Measurements from ENCODE around the gene PWWP2B.

Gene PWWP2B

GRCh38 chr10:132395704-132396493 lies 1.1 kb upstream of the PWWP2B start:
- no peak for DNase-seq

GRCh38 chr10:132396494-132397035 lies 435 bp upstream of the PWWP2B start:
- peak; percentile 24 for DNase-seq

GRCh38 chr10:132397671-132398565 lies 918 bp downstream of the PWWP2B start:
- DNase-seq = peak; percentile 18

- DNase-seq = no peak
Measured at GRCh38 chr10:132398566-132398991, 1.6 kb downstream of the PWWP2B start.

GRCh38 chr10:132399117-132400035 lies 2.4 kb downstream of the PWWP2B start:
- no peak for DNase-seq

- no peak for DNase-seq
Measured at GRCh38 chr10:132400041-132400546, 3.1 kb downstream of the PWWP2B start.

- no peak for DNase-seq
Measured at GRCh38 chr10:132400547-132401151, 3.6 kb downstream of the PWWP2B start.

GRCh38 chr10:132401401-132402118 lies 4.6 kb downstream of the PWWP2B start:
- DNase-seq = no peak

GRCh38 chr10:132402781-132403241 lies 5.8 kb downstream of the PWWP2B start:
- no peak for DNase-seq

- no peak for DNase-seq
Measured at GRCh38 chr10:132403511-132404168, 6.6 kb downstream of the PWWP2B start.

GRCh38 chr10:132404169-132404880 lies 7.3 kb downstream of the PWWP2B start:
- no peak for DNase-seq

- DNase-seq = no peak
Measured at GRCh38 chr10:132404911-132405462, 8.0 kb downstream of the PWWP2B start.

- DNase-seq = no peak
Measured at GRCh38 chr10:132405463-132405991, 8.5 kb downstream of the PWWP2B start.

- DNase-seq = no peak
Measured at GRCh38 chr10:132406181-132406580, 9.2 kb downstream of the PWWP2B start.

GRCh38 chr10:132406750-132407149 lies 9.8 kb downstream of the PWWP2B start:
- no peak for DNase-seq

- DNase-seq = no peak
Measured at GRCh38 chr10:132407243-132407746, 10.3 kb downstream of the PWWP2B start.

GRCh38 chr10:132407846-132408278 lies 10.9 kb downstream of the PWWP2B start:
- no peak for DNase-seq

GRCh38 chr10:132408367-132408781 lies 11.4 kb downstream of the PWWP2B start:
- DNase-seq = no peak

Measured in KG1 (cell line).